Left ventricle myocardium inferior (tissue), 1 donor: Measurements from ENCODE around the gene IGDCC3. TPM values are rescaled to one million over a fixed set of nuclear protein-coding genes. Genes with fewer than 3 reads are reported as not detected.

ENCODE experiments used
- DNase-seq: peaks from one replicate; pipeline ENCODE4 v3.0.0-alpha.2; 2020
- H3K27ac ChIP-seq: fragments of 200-600 bp; replicated peaks from 2 replicates; pipeline ENCODE4 v1.8.0; 2021
- H3K27me3 ChIP-seq: fragments of 200-600 bp; 2 replicates; pipeline ENCODE4 v1.8.0; 2021; ENCODE audit warnings: low read depth
- H3K36me3 ChIP-seq: fragments of 200-600 bp; 2 replicates; pipeline ENCODE4 v1.8.0; 2021
- H3K4me1 ChIP-seq: fragments of 200-600 bp; 2 replicates; pipeline ENCODE4 v1.8.0; 2021
- H3K4me3 ChIP-seq: fragments of 200-600 bp; 2 replicates; pipeline ENCODE4 v1.8.0; 2021; ENCODE audit warnings: mild to moderate bottlenecking, moderate library complexity
- H3K9me3 ChIP-seq: fragments of 200-600 bp; replicated peaks from 2 replicates; pipeline ENCODE4 v1.8.0; 2021
- CTCF ChIP-seq: fragments of 200-600 bp; IDR thresholded peaks from 2 replicates; pipeline ENCODE4 v1.8.0; 2021; ENCODE audit warnings: antibody characterized with exemption, mild to moderate bottlenecking, borderline replicate concordance
- intact Hi-C: fragments of 100-400 bp; cut with micrococcal nuclease; formaldehyde crosslinking; loops from one replicate; pipeline ENCODE4 v1.11.0; 2022
- total RNA-seq: library from RNA; stranded (reverse); fragmentation: NEBNext Ultra II Directional; extraction: Animal tissue kit (Norgen Biotek cat#: 25700); gene quantifications from one replicate; pipeline ENCODE4 v1.2.1, GENCODE V29; 2021
- donor health status: DM: no; HTN: yes; CAD: no; lungs with severe emphysema.

The IGDCC3 gene
- total RNA-seq, 1 donor from 2014 or later, result 0.16 TPM

- Histone ChIP-seq H3K36me3 (no peaks in the 10 kb centered on the region), H3K9me3 (no peaks in the 10 kb centered on the region), H3K4me1 (peaks cover 33% of the 10 kb centered on the region), H3K27me3 (peaks cover 22% of the 10 kb centered on the region), H3K27ac (no peak overlapping the region), H3K4me3 (no peak overlapping the region)
- intact Hi-C loops, result no loop called here
- TF ChIP-seq CTCF, result no peak
- DNase-seq, result no peak
Observed at GRCh38 chr15:65382921-65383320, 5.1 kb upstream of the IGDCC3 start.

DNA sequence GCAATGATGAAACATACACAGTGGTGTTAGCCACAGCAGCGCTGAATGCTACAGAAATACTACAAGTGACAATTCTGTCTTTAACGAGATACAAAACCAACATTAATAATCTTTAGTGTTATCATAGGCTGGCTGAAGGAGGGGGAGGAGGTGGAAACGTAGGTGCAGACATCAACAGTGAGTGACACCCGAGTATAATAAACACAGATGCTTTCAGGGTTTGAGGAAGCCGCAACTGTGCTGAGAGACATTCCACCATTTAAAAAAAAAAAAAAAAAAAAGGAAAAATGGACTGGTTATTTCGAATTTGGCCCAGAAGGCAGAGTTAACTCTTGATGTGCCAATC lies 4.3 kb upstream of the IGDCC3 start:
- Histone ChIP-seq H3K36me3 (no peaks in the 10 kb centered on the region), H3K4me1 (peaks cover 38% of the 10 kb centered on the region)
- intact Hi-C loops, result no loop called here

GRCh38 chr15:65381445-65382145 lies 3.8 kb upstream of the IGDCC3 start:
- TF ChIP-seq CTCF, result no peak
- no peak for DNase-seq
- intact Hi-C loops, result no loop called here
- Histone ChIP-seq H3K27me3 (peaks cover 35% of the 10 kb centered on the region), H3K36me3 (no peaks in the 10 kb centered on the region), H3K9me3 (no peaks in the 10 kb centered on the region), H3K4me1 (peaks cover 40% of the 10 kb centered on the region), H3K4me3 (no peak overlapping the region), H3K27ac (no peak overlapping the region)

More for the DNA sequence above, 4.3 kb upstream of the IGDCC3 start:
- no peak for DNase-seq
- no peak for TF ChIP-seq CTCF
- Histone ChIP-seq H3K4me3 (no peak overlapping the region), H3K9me3 (no peaks in the 10 kb centered on the region), H3K27me3 (peaks cover 30% of the 10 kb centered on the region), H3K27ac (no peak overlapping the region)

GRCh38 chr15:65379986-65380385 lies 2.2 kb upstream of the IGDCC3 start:
- Histone ChIP-seq H3K27ac (no peak overlapping the region), H3K27me3 (peaks cover 51% of the 10 kb centered on the region), H3K4me3 (no peak overlapping the region), H3K9me3 (no peaks in the 10 kb centered on the region), H3K4me1 (peaks cover 31% of the 10 kb centered on the region), H3K36me3 (no peaks in the 10 kb centered on the region)
- no peak for TF ChIP-seq CTCF
- intact Hi-C loops, result loop anchor here (5.0 kb wide), 1 partner anchor 58 kb away; no protein-coding TSS in a partner anchor
- no peak for DNase-seq

DNA sequence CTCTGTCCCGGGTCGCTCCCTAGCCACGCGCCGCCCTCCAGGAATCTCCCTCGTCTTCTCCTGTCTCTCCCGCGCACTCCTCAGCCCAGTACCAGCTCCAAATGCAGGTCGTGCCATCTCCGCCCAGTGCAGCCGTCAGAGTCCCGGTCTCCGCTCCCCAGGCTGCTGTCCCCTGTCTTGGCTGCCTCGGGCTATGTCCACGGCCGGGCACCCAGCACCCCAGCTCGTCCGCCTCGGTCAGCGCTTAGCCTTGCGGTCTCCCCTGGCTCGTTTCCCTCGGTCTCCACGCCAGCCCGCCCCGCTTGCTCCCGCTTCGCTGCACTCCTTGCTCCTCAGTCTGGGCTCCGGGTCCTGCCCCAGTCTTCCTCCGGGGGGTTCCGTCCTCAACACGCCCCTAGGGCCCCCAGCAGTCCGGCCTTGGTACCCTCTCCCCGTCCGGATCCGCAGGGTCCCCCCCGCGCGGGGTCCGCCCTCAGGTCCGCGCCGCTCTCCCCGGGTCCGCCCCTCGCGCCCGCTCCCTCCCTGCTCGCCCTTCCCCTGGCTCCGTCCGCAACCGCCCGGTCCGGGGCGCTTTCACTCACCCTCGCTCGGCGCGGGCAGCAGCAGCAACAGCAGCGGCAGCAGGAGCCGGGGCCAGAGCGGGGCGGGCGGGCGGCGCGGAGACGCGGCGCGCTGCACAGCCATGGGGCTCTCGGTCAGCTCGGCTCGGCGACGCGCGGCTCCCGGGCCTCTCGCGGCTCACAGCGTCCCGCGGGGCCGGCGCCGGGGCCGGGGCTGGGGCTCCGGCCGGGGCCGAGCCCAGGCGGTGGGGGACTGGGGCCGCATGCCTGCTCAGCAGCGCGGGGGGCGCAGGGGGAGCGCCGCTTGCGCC lies 462 bp downstream of the IGDCC3 start:
- H3K4me1 ChIP-seq, result peaks cover 24% of the 10 kb centered on the region
- no peak for TF ChIP-seq CTCF
- no peaks in the 10 kb centered on the region for H3K36me3 ChIP-seq
- peaks cover 78% of the 10 kb centered on the region for H3K27me3 ChIP-seq
- peak overlapping the region; percentile 73 for H3K4me3 ChIP-seq
- intact Hi-C loops, result loop anchor here (5.0 kb wide), 1 partner anchor 55 kb away; no protein-coding TSS in a partner anchor
- DNase-seq, result no peak
- H3K27ac ChIP-seq, result no peak overlapping the region
- H3K9me3 ChIP-seq, result no peaks in the 10 kb centered on the region
